Measurements from ENCODE around the gene GPR161.

GPR161 gene

GRCh38 chr1:168050307-168050706 is 86.4 kb downstream of the GPR161 start:
- H3K27me3 ChIP-seq (ENCODE audit: insufficient read depth, low read length), result no peaks in the 10 kb centered on the region
- no peak overlapping the region for H3K27ac ChIP-seq (ENCODE audit: low read length)
- no peaks in the 10 kb centered on the region for H3K9me3 ChIP-seq (ENCODE audit: insufficient read depth, low read depth, low read length)
- peaks cover 19% of the 10 kb centered on the region; the same call in 1 of the 2 replicates for H3K36me3 ChIP-seq (ENCODE audit: insufficient read depth, low read depth, low read length)
- no peak overlapping the region for H3K9ac ChIP-seq (ENCODE audit: low read depth, low read length)
- H3K4me1 ChIP-seq (ENCODE audit: insufficient read depth, low read length), result no peaks in the 10 kb centered on the region
- H3K4me3 ChIP-seq (ENCODE audit: low read length), result no peak overlapping the region

GRCh38 chr1:168045311-168045710 is 91.4 kb downstream of the GPR161 start:
- no peaks in the 10 kb centered on the region for H3K27me3 ChIP-seq (ENCODE audit: insufficient read depth, low read length)
- no peak overlapping the region for H3K9ac ChIP-seq (ENCODE audit: low read depth, low read length)
- H3K9me3 ChIP-seq (ENCODE audit: insufficient read depth, low read depth, low read length), result no peaks in the 10 kb centered on the region
- peaks cover 35% of the 10 kb centered on the region for H3K36me3 ChIP-seq (ENCODE audit: insufficient read depth, low read depth, low read length)
- no peak overlapping the region for H3K27ac ChIP-seq (ENCODE audit: low read length)
- no peaks in the 10 kb centered on the region for H3K4me1 ChIP-seq (ENCODE audit: insufficient read depth, low read length)
- no peak overlapping the region for H3K4me3 ChIP-seq (ENCODE audit: low read length)

- Histone ChIP-seq H3K9ac (ENCODE audit: low read depth, low read length) (no peak overlapping the region), H3K4me3 (ENCODE audit: low read length) (no peak overlapping the region), H3K4me1 (ENCODE audit: insufficient read depth, low read length) (no peaks in the 10 kb centered on the region), H3K27me3 (ENCODE audit: insufficient read depth, low read length) (no peaks in the 10 kb centered on the region), H3K27ac (ENCODE audit: low read length) (no peak overlapping the region), H3K9me3 (ENCODE audit: insufficient read depth, low read depth, low read length) (no peaks in the 10 kb centered on the region), H3K36me3 (ENCODE audit: insufficient read depth, low read depth, low read length) (peaks cover 35% of the 10 kb centered on the region)
These were observed 94.4 kb downstream of the GPR161 start for GRCh38 chr1:168042362-168042761.

- Histone ChIP-seq H3K9me3 (ENCODE audit: insufficient read depth, low read depth, low read length) (no peaks in the 10 kb centered on the region), H3K9ac (ENCODE audit: low read depth, low read length) (no peak overlapping the region), H3K27me3 (ENCODE audit: insufficient read depth, low read length) (no peaks in the 10 kb centered on the region), H3K36me3 (ENCODE audit: insufficient read depth, low read depth, low read length) (no peaks in the 10 kb centered on the region; the same call in 1 of the 2 replicates), H3K4me3 (ENCODE audit: low read length) (no peak overlapping the region), H3K27ac (ENCODE audit: low read length) (no peak overlapping the region), H3K4me1 (ENCODE audit: insufficient read depth, low read length) (no peaks in the 10 kb centered on the region)
These were observed 101.4 kb downstream of the GPR161 start for GRCh38 chr1:168035345-168035744.

- no peaks in the 10 kb centered on the region for H3K9me3 ChIP-seq (ENCODE audit: insufficient read depth, low read depth, low read length)
- H3K27ac ChIP-seq (ENCODE audit: low read length), result no peak overlapping the region
- no peak overlapping the region for H3K4me3 ChIP-seq (ENCODE audit: low read length)
- H3K4me1 ChIP-seq (ENCODE audit: insufficient read depth, low read length), result no peaks in the 10 kb centered on the region
- H3K27me3 ChIP-seq (ENCODE audit: insufficient read depth, low read length), result no peaks in the 10 kb centered on the region
- H3K36me3 ChIP-seq (ENCODE audit: insufficient read depth, low read depth, low read length), result no peaks in the 10 kb centered on the region; the same call in 1 of the 2 replicates
- H3K9ac ChIP-seq (ENCODE audit: low read depth, low read length), result no peak overlapping the region
These were observed 104.7 kb downstream of the GPR161 start for GRCh38 chr1:168032029-168032428.

- Histone ChIP-seq H3K4me3 (ENCODE audit: low read length) (no peak overlapping the region), H3K9me3 (ENCODE audit: insufficient read depth, low read depth, low read length) (no peaks in the 10 kb centered on the region), H3K4me1 (ENCODE audit: insufficient read depth, low read length) (no peaks in the 10 kb centered on the region), H3K36me3 (ENCODE audit: insufficient read depth, low read depth, low read length) (no peaks in the 10 kb centered on the region; the same call in 1 of the 2 replicates), H3K9ac (ENCODE audit: low read depth, low read length) (no peak overlapping the region), H3K27ac (ENCODE audit: low read length) (no peak overlapping the region), H3K27me3 (ENCODE audit: insufficient read depth, low read length) (no peaks in the 10 kb centered on the region)
These were observed 105.1 kb downstream of the GPR161 start for GRCh38 chr1:168031627-168032026.

- Histone ChIP-seq H3K9ac (ENCODE audit: low read depth, low read length) (no peak overlapping the region), H3K9me3 (ENCODE audit: insufficient read depth, low read depth, low read length) (no peaks in the 10 kb centered on the region), H3K27ac (ENCODE audit: low read length) (no peak overlapping the region), H3K36me3 (ENCODE audit: insufficient read depth, low read depth, low read length) (no peaks in the 10 kb centered on the region; the same call in 1 of the 2 replicates), H3K27me3 (ENCODE audit: insufficient read depth, low read length) (no peaks in the 10 kb centered on the region), H3K4me3 (ENCODE audit: low read length) (no peak overlapping the region), H3K4me1 (ENCODE audit: insufficient read depth, low read length) (no peaks in the 10 kb centered on the region)
These were observed 105.5 kb downstream of the GPR161 start for GRCh38 chr1:168031198-168031597.

Measured in iPS-20b (cell line).